ENCODE measurements around the gene ATXN1.

ATXN1 gene

GRCh38 chr6:16802071-16802470 lies 40.8 kb upstream of the ATXN1 start:
- no peak overlapping the region for H3K27ac ChIP-seq
- no peak overlapping the region for H3K4me3 ChIP-seq (IDR thresholded peaks at IDR 0.05; ENCODE audit: insufficient read depth, low read depth, low read length)
- H3K36me3 ChIP-seq (ENCODE audit: insufficient read depth), result no peaks in the 10 kb centered on the region
- H2AFZ ChIP-seq (ENCODE audit: low read depth), result no peak overlapping the region
- no peak overlapping the region for H3K4me2 ChIP-seq
- no peaks in the 10 kb centered on the region for H4K20me1 ChIP-seq (ENCODE audit: insufficient read depth)
- no peak overlapping the region for H3K9ac ChIP-seq
- H3K4me1 ChIP-seq (ENCODE audit: low read depth, poor library complexity, severe bottlenecking), result peaks cover 7% of the 10 kb centered on the region
- H3K27me3 ChIP-seq (ENCODE audit: insufficient read depth, low read depth), result no peaks in the 10 kb centered on the region
- TF ChIP-seq, protein P1, sequence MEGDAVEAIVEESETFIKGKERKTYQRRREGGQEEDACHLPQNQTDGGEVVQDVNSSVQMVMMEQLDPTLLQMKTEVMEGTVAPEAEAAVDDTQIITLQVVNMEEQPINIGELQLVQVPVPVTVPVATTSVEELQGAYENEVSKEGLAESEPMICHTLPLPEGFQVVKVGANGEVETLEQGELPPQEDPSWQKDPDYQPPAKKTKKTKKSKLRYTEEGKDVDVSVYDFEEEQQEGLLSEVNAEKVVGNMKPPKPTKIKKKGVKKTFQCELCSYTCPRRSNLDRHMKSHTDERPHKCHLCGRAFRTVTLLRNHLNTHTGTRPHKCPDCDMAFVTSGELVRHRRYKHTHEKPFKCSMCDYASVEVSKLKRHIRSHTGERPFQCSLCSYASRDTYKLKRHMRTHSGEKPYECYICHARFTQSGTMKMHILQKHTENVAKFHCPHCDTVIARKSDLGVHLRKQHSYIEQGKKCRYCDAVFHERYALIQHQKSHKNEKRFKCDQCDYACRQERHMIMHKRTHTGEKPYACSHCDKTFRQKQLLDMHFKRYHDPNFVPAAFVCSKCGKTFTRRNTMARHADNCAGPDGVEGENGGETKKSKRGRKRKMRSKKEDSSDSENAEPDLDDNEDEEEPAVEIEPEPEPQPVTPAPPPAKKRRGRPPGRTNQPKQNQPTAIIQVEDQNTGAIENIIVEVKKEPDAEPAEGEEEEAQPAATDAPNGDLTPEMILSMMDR (conservative IDR thresholded peaks at IDR 0.05; ENCODE audit: low read depth, low read length), result no peak
- H3K79me2 ChIP-seq (ENCODE audit: insufficient read depth, low read depth), result no peaks in the 10 kb centered on the region

GRCh38 chr6:16800942-16801341 lies 39.7 kb upstream of the ATXN1 start:
- H3K4me1 ChIP-seq (ENCODE audit: low read depth, poor library complexity, severe bottlenecking), result peaks cover 7% of the 10 kb centered on the region
- H3K9ac ChIP-seq, result no peak overlapping the region
- H3K4me2 ChIP-seq, result no peak overlapping the region
- H2AFZ ChIP-seq (ENCODE audit: low read depth), result no peak overlapping the region
- H3K4me3 ChIP-seq (IDR thresholded peaks at IDR 0.05; ENCODE audit: insufficient read depth, low read depth, low read length), result no peak overlapping the region
- TF ChIP-seq, protein P1 (conservative IDR thresholded peaks at IDR 0.05; ENCODE audit: low read depth, low read length), result no peak
- H4K20me1 ChIP-seq (ENCODE audit: insufficient read depth), result no peaks in the 10 kb centered on the region
- H3K36me3 ChIP-seq (ENCODE audit: insufficient read depth), result no peaks in the 10 kb centered on the region
- no peaks in the 10 kb centered on the region for H3K27me3 ChIP-seq (ENCODE audit: insufficient read depth, low read depth)
- H3K27ac ChIP-seq, result no peak overlapping the region
- H3K79me2 ChIP-seq (ENCODE audit: insufficient read depth, low read depth), result no peaks in the 10 kb centered on the region

DNA sequence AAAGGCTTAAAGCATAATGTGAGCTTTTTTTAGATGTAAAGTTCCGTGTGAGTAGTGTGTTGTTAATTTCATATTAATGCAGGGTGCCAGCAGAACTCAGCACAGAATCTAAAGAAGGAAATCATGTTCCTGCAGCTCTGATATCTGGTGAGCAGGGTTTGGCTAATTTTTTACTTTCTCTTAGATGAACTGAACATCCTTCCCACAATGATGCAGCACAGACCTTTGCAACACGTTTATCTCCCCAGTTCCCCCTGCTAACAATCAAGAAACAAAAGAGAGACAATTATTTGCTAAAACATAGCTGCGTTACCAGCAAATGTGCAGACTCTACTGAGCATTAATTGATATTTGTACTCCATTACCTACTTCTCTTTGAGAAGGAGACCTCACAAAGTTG lies 39.1 kb upstream of the ATXN1 start:
- Histone ChIP-seq H3K36me3 (ENCODE audit: insufficient read depth) (no peaks in the 10 kb centered on the region), H3K4me1 (ENCODE audit: low read depth, poor library complexity, severe bottlenecking) (peaks cover 7% of the 10 kb centered on the region), H3K27me3 (ENCODE audit: insufficient read depth, low read depth) (no peaks in the 10 kb centered on the region), H3K27ac (no peak overlapping the region), H2AFZ (ENCODE audit: low read depth) (no peak overlapping the region), H3K79me2 (ENCODE audit: insufficient read depth, low read depth) (no peaks in the 10 kb centered on the region), H3K9ac (no peak overlapping the region), H3K4me2 (no peak overlapping the region), H3K4me3 (IDR thresholded peaks at IDR 0.05; ENCODE audit: insufficient read depth, low read depth, low read length) (no peak overlapping the region), H4K20me1 (ENCODE audit: insufficient read depth) (no peaks in the 10 kb centered on the region)
- TF ChIP-seq, protein P1 (conservative IDR thresholded peaks at IDR 0.05; ENCODE audit: low read depth, low read length), result no peak

DNA sequence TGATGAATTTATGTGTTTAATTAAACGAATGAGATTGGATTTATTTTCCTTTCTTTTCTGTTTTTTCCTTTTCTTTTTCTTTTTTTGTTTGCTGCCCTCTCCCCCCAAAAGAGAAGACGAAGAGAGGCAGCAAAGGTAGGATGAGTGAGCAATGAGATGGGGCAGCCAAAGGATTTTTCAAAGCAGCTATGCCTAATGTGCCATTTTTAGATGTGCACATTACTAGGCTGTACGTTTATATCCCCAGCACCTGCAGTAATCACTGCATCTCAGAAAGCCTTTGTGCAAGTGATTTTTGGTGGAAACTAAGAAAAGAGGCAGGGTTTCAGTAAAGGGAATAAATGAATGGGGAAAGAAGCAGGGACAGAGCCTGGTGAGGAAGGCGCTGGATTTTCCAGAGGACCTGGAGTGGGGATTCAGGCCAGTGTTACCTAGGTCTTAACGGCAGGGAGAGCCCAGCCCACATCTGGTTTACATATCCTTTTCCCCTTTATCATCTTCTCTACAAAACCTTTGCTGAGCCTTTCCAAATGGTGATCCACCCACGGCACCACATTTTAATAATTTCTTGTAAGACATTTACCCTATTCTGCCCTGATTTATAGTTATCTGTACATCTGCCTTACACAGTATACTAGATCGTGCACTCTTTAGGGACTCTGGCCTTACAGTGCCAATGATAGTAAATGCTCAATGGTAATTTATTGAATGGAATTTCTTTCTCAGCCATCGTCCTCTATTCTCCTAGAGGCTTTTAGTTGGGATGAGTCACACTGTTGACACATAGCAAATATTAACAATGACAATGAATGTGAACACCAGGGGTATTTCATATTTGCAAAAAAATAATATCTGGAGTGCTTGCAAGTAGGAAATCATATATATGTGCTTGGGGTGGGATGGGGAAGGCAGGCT lies 38.3 kb upstream of the ATXN1 start:
- Histone ChIP-seq H4K20me1 (ENCODE audit: insufficient read depth) (no peaks in the 10 kb centered on the region), H3K4me1 (ENCODE audit: low read depth, poor library complexity, severe bottlenecking) (peaks cover 7% of the 10 kb centered on the region), H3K4me3 (IDR thresholded peaks at IDR 0.05; ENCODE audit: insufficient read depth, low read depth, low read length) (no peak overlapping the region), H3K36me3 (ENCODE audit: insufficient read depth) (no peaks in the 10 kb centered on the region), H2AFZ (ENCODE audit: low read depth) (no peak overlapping the region), H3K27me3 (ENCODE audit: insufficient read depth, low read depth) (no peaks in the 10 kb centered on the region), H3K4me2 (no peak overlapping the region), H3K9ac (no peak overlapping the region), H3K27ac (no peak overlapping the region), H3K79me2 (ENCODE audit: insufficient read depth, low read depth) (no peaks in the 10 kb centered on the region)
- TF ChIP-seq, protein P1 (conservative IDR thresholded peaks at IDR 0.05; ENCODE audit: low read depth, low read length), result no peak

Measured in KMS-11 (cell line).